HG02759 (cell line): ENCODE measurements around the gene CYTH3.
"Not testable (repeated sequence)": the region's sequence is repeated elsewhere in the genome, so short reads cannot be mapped to it uniquely, and the experiment has no call there.

Source experiments
- ATAC-seq: cut with Tn5 transposase; IDR thresholded peaks from one replicate; pipeline ENCODE4 v1.9.1; 2021; ENCODE audit warnings: mild to moderate bottlenecking, moderate library complexity; ENCODE audit not compliant: unreplicated experiment

The CYTH3 gene

GRCh38 chr7:6234384-6234783 is 38.0 kb downstream of the CYTH3 start:
- ATAC-seq: peak; percentile 59

- no peak for ATAC-seq
Measured at GRCh38 chr7:6232534-6232933, 39.9 kb downstream of the CYTH3 start.

GRCh38 chr7:6232116-6232515 is 40.3 kb downstream of the CYTH3 start:
- no peak for ATAC-seq

- no peak for ATAC-seq
Measured at GRCh38 chr7:6231184-6231583, 41.2 kb downstream of the CYTH3 start.

GRCh38 chr7:6229284-6229683 is 43.1 kb downstream of the CYTH3 start:
- ATAC-seq: not testable (repeated sequence)

- peak; percentile 69 for ATAC-seq
Measured at GRCh38 chr7:6228361-6229229, 43.8 kb downstream of the CYTH3 start.

GRCh38 chr7:6227294-6227846 is 45.1 kb downstream of the CYTH3 start:
- ATAC-seq: no peak

- no peak for ATAC-seq
Measured at GRCh38 chr7:6226194-6226799, 46.1 kb downstream of the CYTH3 start.

GRCh38 chr7:6223411-6223810 is 49.0 kb downstream of the CYTH3 start:
- ATAC-seq: not testable (repeated sequence)

GRCh38 chr7:6223010-6223409 is 49.4 kb downstream of the CYTH3 start:
- ATAC-seq: not testable (repeated sequence)

GRCh38 chr7:6221340-6222319 is 50.8 kb downstream of the CYTH3 start:
- no peak for ATAC-seq

- ATAC-seq: no peak
Measured at GRCh38 chr7:6218329-6218728, 54.1 kb downstream of the CYTH3 start.

- no peak for ATAC-seq
Measured at GRCh38 chr7:6212008-6212407, 60.4 kb downstream of the CYTH3 start.

GRCh38 chr7:6210621-6211372 is 61.6 kb downstream of the CYTH3 start:
- no peak for ATAC-seq

GRCh38 chr7:6209340-6209739 is 63.1 kb downstream of the CYTH3 start:
- no peak for ATAC-seq

GRCh38 chr7:6208573-6209328 is 63.7 kb downstream of the CYTH3 start:
- ATAC-seq: no peak

GRCh38 chr7:6205971-6206660 is 66.3 kb downstream of the CYTH3 start:
- no peak for ATAC-seq

- no peak for ATAC-seq
Measured at GRCh38 chr7:6203381-6203780, 69.0 kb downstream of the CYTH3 start.

- no peak for ATAC-seq
Measured at GRCh38 chr7:6202117-6202516, 70.3 kb downstream of the CYTH3 start.
